ENCODE measurements around the gene PGRMC2.

The PGRMC2 gene

GRCh38 chr4:128298852-128299251 lies 11.2 kb upstream of the PGRMC2 start:
- Histone ChIP-seq H3K27ac (ENCODE audit: low read length) (no peak overlapping the region), H3K36me3 (ENCODE audit: insufficient read depth, low read depth, low read length) (no peaks in the 10 kb centered on the region; the same call in 1 of the 2 replicates), H3K9me3 (ENCODE audit: insufficient read depth, low read depth, low read length) (no peaks in the 10 kb centered on the region), H3K27me3 (ENCODE audit: insufficient read depth, low read length) (no peaks in the 10 kb centered on the region), H3K9ac (ENCODE audit: low read depth, low read length) (no peak overlapping the region), H3K4me1 (ENCODE audit: insufficient read depth, low read length) (no peaks in the 10 kb centered on the region), H3K4me3 (ENCODE audit: low read length) (no peak overlapping the region)

GRCh38 chr4:128298146-128298758 lies 10.6 kb upstream of the PGRMC2 start:
- no peaks in the 10 kb centered on the region for H3K4me1 ChIP-seq (ENCODE audit: insufficient read depth, low read length)
- no peaks in the 10 kb centered on the region; the same call in 1 of the 2 replicates for H3K36me3 ChIP-seq (ENCODE audit: insufficient read depth, low read depth, low read length)
- no peak overlapping the region for H3K27ac ChIP-seq (ENCODE audit: low read length)
- no peak overlapping the region for H3K9ac ChIP-seq (ENCODE audit: low read depth, low read length)
- H3K4me3 ChIP-seq (ENCODE audit: low read length) = no peak overlapping the region
- no peaks in the 10 kb centered on the region for H3K9me3 ChIP-seq (ENCODE audit: insufficient read depth, low read depth, low read length)
- no peaks in the 10 kb centered on the region for H3K27me3 ChIP-seq (ENCODE audit: insufficient read depth, low read length)

- no peaks in the 10 kb centered on the region for H3K27me3 ChIP-seq (ENCODE audit: insufficient read depth, low read length)
- H3K36me3 ChIP-seq (ENCODE audit: insufficient read depth, low read depth, low read length) = no peaks in the 10 kb centered on the region; the same call in 1 of the 2 replicates
- H3K9me3 ChIP-seq (ENCODE audit: insufficient read depth, low read depth, low read length) = no peaks in the 10 kb centered on the region
- no peaks in the 10 kb centered on the region for H3K4me1 ChIP-seq (ENCODE audit: insufficient read depth, low read length)
- H3K9ac ChIP-seq (ENCODE audit: low read depth, low read length) = no peak overlapping the region
- H3K4me3 ChIP-seq (ENCODE audit: low read length) = no peak overlapping the region
- H3K27ac ChIP-seq (ENCODE audit: low read length) = no peak overlapping the region
Measured at GRCh38 chr4:128295255-128295654, 7.6 kb upstream of the PGRMC2 start.

GRCh38 chr4:128294464-128294863 lies 6.9 kb upstream of the PGRMC2 start:
- Histone ChIP-seq H3K4me1 (ENCODE audit: insufficient read depth, low read length) (no peaks in the 10 kb centered on the region), H3K36me3 (ENCODE audit: insufficient read depth, low read depth, low read length) (no peaks in the 10 kb centered on the region), H3K9me3 (ENCODE audit: insufficient read depth, low read depth, low read length) (no peaks in the 10 kb centered on the region), H3K27me3 (ENCODE audit: insufficient read depth, low read length) (no peaks in the 10 kb centered on the region), H3K27ac (ENCODE audit: low read length) (no peak overlapping the region), H3K4me3 (ENCODE audit: low read length) (no peak overlapping the region), H3K9ac (ENCODE audit: low read depth, low read length) (no peak overlapping the region)

- Histone ChIP-seq H3K4me1 (ENCODE audit: insufficient read depth, low read length) (0 out of 2 replicates have a peak, but pooled peaks cover 3% of the 10 kb centered on the region), H3K9me3 (ENCODE audit: insufficient read depth, low read depth, low read length) (no peaks in the 10 kb centered on the region), H3K9ac (ENCODE audit: low read depth, low read length) (no peak overlapping the region), H3K27ac (ENCODE audit: low read length) (no peak overlapping the region), H3K27me3 (ENCODE audit: insufficient read depth, low read length) (no peaks in the 10 kb centered on the region), H3K36me3 (ENCODE audit: insufficient read depth, low read depth, low read length) (no peaks in the 10 kb centered on the region), H3K4me3 (ENCODE audit: low read length) (no peak overlapping the region)
Measured at GRCh38 chr4:128292349-128292748, 4.7 kb upstream of the PGRMC2 start.

- H3K9me3 ChIP-seq (ENCODE audit: insufficient read depth, low read depth, low read length) = no peaks in the 10 kb centered on the region
- no peak overlapping the region for H3K27ac ChIP-seq (ENCODE audit: low read length)
- no peak overlapping the region for H3K4me3 ChIP-seq (ENCODE audit: low read length)
- 0 out of 2 replicates have a peak, but pooled peaks cover 3% of the 10 kb centered on the region for H3K4me1 ChIP-seq (ENCODE audit: insufficient read depth, low read length)
- no peaks in the 10 kb centered on the region for H3K36me3 ChIP-seq (ENCODE audit: insufficient read depth, low read depth, low read length)
- no peaks in the 10 kb centered on the region for H3K27me3 ChIP-seq (ENCODE audit: insufficient read depth, low read length)
- H3K9ac ChIP-seq (ENCODE audit: low read depth, low read length) = no peak overlapping the region
Measured at GRCh38 chr4:128291096-128291495, 3.5 kb upstream of the PGRMC2 start.

- no peaks in the 10 kb centered on the region for H3K9me3 ChIP-seq (ENCODE audit: insufficient read depth, low read depth, low read length)
- H3K4me3 ChIP-seq (ENCODE audit: low read length) = no peak overlapping the region
- no peak overlapping the region for H3K9ac ChIP-seq (ENCODE audit: low read depth, low read length)
- H3K27me3 ChIP-seq (ENCODE audit: insufficient read depth, low read length) = no peaks in the 10 kb centered on the region
- H3K4me1 ChIP-seq (ENCODE audit: insufficient read depth, low read length) = peaks cover 3% of the 10 kb centered on the region; the same call in 1 of the 2 replicates
- H3K36me3 ChIP-seq (ENCODE audit: insufficient read depth, low read depth, low read length) = no peaks in the 10 kb centered on the region
- no peak overlapping the region for H3K27ac ChIP-seq (ENCODE audit: low read length)
Measured at GRCh38 chr4:128290526-128290925, 2.9 kb upstream of the PGRMC2 start.

GRCh38 chr4:128289523-128290158 lies 2.0 kb upstream of the PGRMC2 start:
- Histone ChIP-seq H3K9ac (ENCODE audit: low read depth, low read length) (no peak overlapping the region), H3K36me3 (ENCODE audit: insufficient read depth, low read depth, low read length) (0 out of 2 replicates have a peak, but pooled peaks cover 1% of the 10 kb centered on the region), H3K27me3 (ENCODE audit: insufficient read depth, low read length) (no peaks in the 10 kb centered on the region), H3K9me3 (ENCODE audit: insufficient read depth, low read depth, low read length) (no peaks in the 10 kb centered on the region), H3K4me1 (ENCODE audit: insufficient read depth, low read length) (peaks cover 3% of the 10 kb centered on the region; the same call in 1 of the 2 replicates), H3K4me3 (ENCODE audit: low read length) (0 out of 2 replicates have a peak overlapping the region, but pooled peaks have one; percentile 87), H3K27ac (ENCODE audit: low read length) (no peak overlapping the region)

GRCh38 chr4:128288689-128289106 lies 1.1 kb upstream of the PGRMC2 start:
- Histone ChIP-seq H3K36me3 (ENCODE audit: insufficient read depth, low read depth, low read length) (peaks cover 7% of the 10 kb centered on the region; the same call in 1 of the 2 replicates), H3K4me3 (ENCODE audit: low read length) (peak overlapping the region; percentile 87), H3K9ac (ENCODE audit: low read depth, low read length) (peak overlapping the region; percentile 91), H3K4me1 (ENCODE audit: insufficient read depth, low read length) (peaks cover 8% of the 10 kb centered on the region; the same call in 1 of the 2 replicates), H3K27ac (ENCODE audit: low read length) (peak overlapping the region; percentile 82), H3K9me3 (ENCODE audit: insufficient read depth, low read depth, low read length) (no peaks in the 10 kb centered on the region), H3K27me3 (ENCODE audit: insufficient read depth, low read length) (no peaks in the 10 kb centered on the region)

- H3K9ac ChIP-seq (ENCODE audit: low read depth, low read length) = peak overlapping the region; percentile 91
- H3K27ac ChIP-seq (ENCODE audit: low read length) = peak overlapping the region; percentile 82
- H3K36me3 ChIP-seq (ENCODE audit: insufficient read depth, low read depth, low read length) = peaks cover 7% of the 10 kb centered on the region; the same call in 1 of the 2 replicates
- H3K9me3 ChIP-seq (ENCODE audit: insufficient read depth, low read depth, low read length) = no peaks in the 10 kb centered on the region
- H3K4me1 ChIP-seq (ENCODE audit: insufficient read depth, low read length) = peaks cover 8% of the 10 kb centered on the region; the same call in 1 of the 2 replicates
- H3K27me3 ChIP-seq (ENCODE audit: insufficient read depth, low read length) = no peaks in the 10 kb centered on the region
- peak overlapping the region; percentile 87 for H3K4me3 ChIP-seq (ENCODE audit: low read length)
Measured at GRCh38 chr4:128287871-128288688, 467 bp upstream of the PGRMC2 start.

- Histone ChIP-seq H3K36me3 (ENCODE audit: insufficient read depth, low read depth, low read length) (peaks cover 17% of the 10 kb centered on the region; the same call in 1 of the 2 replicates), H3K4me3 (ENCODE audit: low read length) (peak overlapping the region; percentile 87), H3K27me3 (ENCODE audit: insufficient read depth, low read length) (no peaks in the 10 kb centered on the region), H3K9ac (ENCODE audit: low read depth, low read length) (peak overlapping the region; percentile 86), H3K27ac (ENCODE audit: low read length) (peak overlapping the region; percentile 11), H3K4me1 (ENCODE audit: insufficient read depth, low read length) (peaks cover 8% of the 10 kb centered on the region; the same call in 1 of the 2 replicates), H3K9me3 (ENCODE audit: insufficient read depth, low read depth, low read length) (no peaks in the 10 kb centered on the region)
Measured at GRCh38 chr4:128286474-128287058, 1.0 kb downstream of the PGRMC2 start.

Data from iPS-20b (cell line).